Bone marrow (tissue), 2 donors: ENCODE data around the gene PRCD.

Experiments
- DNase-seq, 2 donors: peaks; one replicate each; lab custom pipeline; 2025; lab: John Stamatoyannopoulos, UW

PRCD gene

GRCh38 chr17:76570877-76571471 is 31.1 kb downstream of the PRCD start:
- no peak for DNase-seq

GRCh38 chr17:76572201-76572910 is 32.5 kb downstream of the PRCD start:
- DNase-seq = no peak

- no peak for DNase-seq
These were observed 33.3 kb downstream of the PRCD start for GRCh38 chr17:76573096-76573495.

- no peak for DNase-seq
These were observed 34.3 kb downstream of the PRCD start for GRCh38 chr17:76574166-76574565.

GRCh38 chr17:76575570-76575969 is 35.7 kb downstream of the PRCD start:
- no peak for DNase-seq

GRCh38 chr17:76576189-76576588 is 36.3 kb downstream of the PRCD start:
- DNase-seq = no peak

- DNase-seq = no peak
These were observed 38.0 kb downstream of the PRCD start for GRCh38 chr17:76577876-76578275.

GRCh38 chr17:76578376-76578775 is 38.5 kb downstream of the PRCD start:
- no peak for DNase-seq

GRCh38 chr17:76579281-76579680 is 39.4 kb downstream of the PRCD start:
- DNase-seq = no peak

- DNase-seq = no peak
These were observed 41.7 kb downstream of the PRCD start for GRCh38 chr17:76581515-76581914.

- no peak for DNase-seq
These were observed 42.8 kb downstream of the PRCD start for GRCh38 chr17:76582660-76583059.

GRCh38 chr17:76584427-76585032 is 44.7 kb downstream of the PRCD start:
- no peak for DNase-seq

GRCh38 chr17:76585033-76585648 is 45.3 kb downstream of the PRCD start:
- DNase-seq = peak in 1 of 2 donors; percentile 41

GRCh38 chr17:76585649-76586593 is 46.1 kb downstream of the PRCD start, which contains the start of gene ST6GALNAC2:
ST6GALNAC2 (minus strand) TSS chr17:76585860; CDS start chr17:76585808, 52 bp downstream.
- DNase-seq = peak; percentile 12 to 73

- DNase-seq = no peak
These were observed 47.1 kb downstream of the PRCD start for GRCh38 chr17:76586741-76587487.

GRCh38 chr17:76588182-76588581 is 48.3 kb downstream of the PRCD start:
- no peak for DNase-seq

- DNase-seq = no peak
These were observed 53.6 kb downstream of the PRCD start for GRCh38 chr17:76593384-76593826.

- no peak for DNase-seq
These were observed 54.1 kb downstream of the PRCD start for GRCh38 chr17:76593959-76594358.

GRCh38 chr17:76594690-76595089 is 54.8 kb downstream of the PRCD start:
- DNase-seq = no peak
